Endothelial cell of umbilical vein (primary cell): Measurements from ENCODE around the gene DOCK7. TPM values are rescaled to one million over a fixed set of nuclear protein-coding genes. Genes with fewer than 3 reads are reported as not detected.

Experiments used
- BruUV-seq: library from RNA; stranded (reverse); fragments of 400-500 nt; replicated peaks from 2 replicates; lab custom pipeline; 2021; lab: Mats Ljungman, UMichigan
- CTCF ChIA-PET: fragments of 300-600, 350-600 bp; sonication (Branson Sonifier 250); formaldehyde crosslinking; loops from one replicate; lab custom pipeline; 2021; ENCODE audit warnings: antibody characterized with exemption, inconsistent platforms; lab: Charles Lee
- POLR2A ChIA-PET: fragments of 300-600, 350-600 bp; sonication (Branson Sonifier 250); formaldehyde crosslinking; loops from one replicate; lab custom pipeline; 2021; ENCODE audit warnings: antibody characterized with exemption, inconsistent platforms; lab: Charles Lee
- DNase-seq: peaks from one replicate; pipeline ENCODE4 v3.0.0-alpha.2; 2011; ENCODE audit warnings: low read depth, low spot score
- FAIRE-seq: peaks from 2 replicates; lab custom pipeline; 2011; peaks lifted over from hg19 to GRCh38; lab: Jason Lieb, UNC
- H2AFZ ChIP-seq: 2 replicates; pipeline ENCODE4 v1.6.0; 2012; ENCODE audit warnings: low read depth, low read length, control low read depth, inconsistent platforms
- H3K27ac ChIP-seq: 2 replicates; pipeline ENCODE4 v1.5.1; 2011; ENCODE audit warnings: low read depth, mild to moderate bottlenecking, control low read depth, low read length, moderate library complexity; ENCODE audit not compliant: insufficient read depth
- H3K27me3 ChIP-seq, 2 experiments: 2 replicates each; pipeline versions ENCODE4 v1.6.0 to v1.6.1; 2011; ENCODE audit warnings: low read length in 2 of 2, mixed read lengths in 1 of 2; ENCODE audit not compliant: control insufficient read depth in 2 of 2, insufficient read depth in 2 of 2
- H3K36me3 ChIP-seq, 2 experiments: 2 replicates in 1 of 2; 3 replicates in 1 of 2; pipeline ENCODE4 v1.5.1; 2011; ENCODE audit warnings: low read length in 2 of 2, mild to moderate bottlenecking in 1 of 2, moderate library complexity in 1 of 2; ENCODE audit not compliant: control insufficient read depth in 2 of 2, insufficient read depth in 2 of 2; ENCODE audit errors: extremely low read depth in 1 of 2
- H3K4me1 ChIP-seq: 3 replicates; pipeline ENCODE4 v1.5.1; 2011; ENCODE audit warnings: mild to moderate bottlenecking, low read length; ENCODE audit not compliant: control insufficient read depth, insufficient read depth; ENCODE audit errors: extremely low read depth
- H3K4me2 ChIP-seq: 2 replicates; pipeline ENCODE4 v1.6.1; 2011; ENCODE audit warnings: low read length, control low read depth, mixed read lengths; ENCODE audit not compliant: insufficient read depth
- H3K4me3 ChIP-seq, 3 experiments: fragments of 200-600 bp in 1 of 3; sonication (generic), shearing (Covaris generic) in 1 of 3; replicated peaks in 1 of 3; 2 replicates each; pipeline ENCODE4 v1.5.1; 2011 to 2016; ENCODE audit warnings: control low read depth in 3 of 3, low read length in 3 of 3, mild to moderate bottlenecking in 2 of 3, inconsistent platforms in 1 of 3, low read depth in 1 of 3, moderate library complexity in 1 of 3; ENCODE audit not compliant: insufficient read depth in 1 of 3
- H3K79me2 ChIP-seq: 2 replicates; pipeline ENCODE4 v1.6.0; 2012; ENCODE audit warnings: low read length, inconsistent platforms; ENCODE audit not compliant: control insufficient read depth, insufficient read depth
- H3K9ac ChIP-seq: replicated peaks from 2 replicates; pipeline ENCODE3; 2011; ENCODE audit warnings: low read length, control low read depth; ENCODE audit not compliant: insufficient read depth; ENCODE audit errors: extremely low read depth
- H3K9me1 ChIP-seq: replicated peaks from 3 replicates; pipeline ENCODE4 v1.6.0; 2011; ENCODE audit warnings: mild to moderate bottlenecking, low read length; ENCODE audit not compliant: control insufficient read depth, insufficient read depth; ENCODE audit errors: extremely low read depth
- H3K9me3 ChIP-seq: replicated peaks from 2 replicates; pipeline ENCODE4 v1.5.1; 2012; ENCODE audit warnings: low read length, inconsistent platforms; ENCODE audit not compliant: control insufficient read depth, insufficient read depth
- H4K20me1 ChIP-seq: replicated peaks from 2 replicates; pipeline ENCODE3; 2011; ENCODE audit warnings: mild to moderate bottlenecking, low read length; ENCODE audit not compliant: control insufficient read depth, insufficient read depth; ENCODE audit errors: extremely low read depth
- CTCF ChIP-seq, 2 donors: IDR thresholded peaks; 1 replicate in 1 of 2; 2 replicates in 1 of 2; pipeline ENCODE4 v1.5.1; 2011; ENCODE audit warnings: low read length in 2 of 2, mild to moderate bottlenecking in 2 of 2, moderate library complexity in 2 of 2, control low read depth in 1 of 2, inconsistent platforms in 1 of 2, low read depth in 1 of 2; ENCODE audit not compliant: insufficient read depth in 1 of 2; ENCODE audit errors: extremely low read depth in 1 of 2
- EZH2 ChIP-seq: IDR thresholded peaks from 2 replicates; pipeline ENCODE4 v1.6.1; 2012; ENCODE audit warnings: borderline replicate concordance, low read depth, mild to moderate bottlenecking, moderate library complexity, low read length, inconsistent platforms; ENCODE audit not compliant: severe bottlenecking
- FOS ChIP-seq: IDR thresholded peaks from 2 replicates; pipeline ENCODE4 v1.6.1; 2011; ENCODE audit warnings: mild to moderate bottlenecking, low read length, moderate library complexity, borderline replicate concordance; ENCODE audit not compliant: insufficient read depth
- GATA2 ChIP-seq: IDR thresholded peaks from 2 replicates; pipeline ENCODE4 v1.7.0; 2011; ENCODE audit warnings: low read depth, mild to moderate bottlenecking, moderate library complexity, mixed read lengths, low read length; ENCODE audit not compliant: insufficient read length, insufficient read depth
- JUN ChIP-seq: IDR thresholded peaks from 2 replicates; pipeline ENCODE4 v1.6.1; 2011; ENCODE audit warnings: borderline replicate concordance, low read depth; ENCODE audit not compliant: insufficient read length, insufficient read depth
- MAX ChIP-seq: IDR thresholded peaks from 2 replicates; pipeline ENCODE4 v1.6.1; 2011; ENCODE audit not compliant: insufficient read depth, insufficient read length
- MYC ChIP-seq: IDR thresholded peaks from one replicate; pipeline ENCODE4 v1.6.1; 2011; ENCODE audit warnings: mild to moderate bottlenecking, low read depth, low read length
- POLR2A ChIP-seq: IDR thresholded peaks from 2 replicates; pipeline ENCODE4 v1.6.1; 2012; ENCODE audit warnings: low read depth, mild to moderate bottlenecking, control low read depth, low read length
- POLR2AphosphoS5 ChIP-seq: IDR thresholded peaks from 2 replicates; pipeline ENCODE4 v1.6.1; 2012; ENCODE audit warnings: low read depth, mild to moderate bottlenecking, control low read depth, low read length, moderate library complexity; ENCODE audit not compliant: insufficient read depth
- dilution Hi-C: fragments of 300-500 bp; cut with MboI; formaldehyde crosslinking; loops from one replicate; pipeline ENCODE4 v1.15.0; 2019; ENCODE audit warnings: low sequenced_read_pairs; ENCODE audit not compliant: extremely low pct_ligation_motif_present
- intact Hi-C: fragments of 100-400 bp; cut with micrococcal nuclease; formaldehyde crosslinking; loops from one replicate; pipeline ENCODE4 v1.10.0; 2022
- polyA plus RNA-seq, 4 experiments: library from polyadenylated mRNA; depleted of rRNA in 3 of 4; stranded (reverse) in 3 of 4; unstranded in 1 of 4; fragments of >200 nt; gene quantifications; 2 replicates each; pipeline versions ENCODE4 v1.2.1 to v1.2.3, GENCODE V29; 2011 to 2012; ENCODE audit warnings: missing spikeins in 1 of 4
- total RNA-seq: library from RNA; stranded (reverse); gene quantifications from 2 replicates; pipeline ENCODE4 v1.2.3, GENCODE V29; 2021

Gene DOCK7
- total and polyA plus RNA-seq, 2 donors (not counting 3 experiments of a cell fraction or from before 2014, with no cell fraction given): 9.4 to 31.9 TPM

GRCh38 chr1:62492521-62492920 is 195.7 kb downstream of the DOCK7 start:
- H3K9ac ChIP-seq: no peak overlapping the region
- FAIRE-seq (no peak), DNase-seq (no peak)
- no peak overlapping the region for H2AFZ ChIP-seq
- no peaks in the 10 kb centered on the region for H3K9me3 ChIP-seq
- no peaks in the 10 kb centered on the region for H4K20me1 ChIP-seq
- no peaks in the 10 kb centered on the region for H3K79me2 ChIP-seq
- ChIA-PET CTCF (no interaction called here), POLR2A (no interaction called here)
- BruUV-seq: no TSS peak
- no peaks in the 10 kb centered on the region for H3K9me1 ChIP-seq
- H3K27ac ChIP-seq: no peak overlapping the region
- dilution Hi-C loops: no loop called here
- H3K4me2 ChIP-seq: no peak overlapping the region
- H3K4me1 ChIP-seq: no peaks in the 10 kb centered on the region
- intact Hi-C loops: no loop called here
- H3K36me3 ChIP-seq: peaks cover 0 to 2% of the 10 kb centered on the region in 2 experiments
- no peaks in the 10 kb centered on the region for H3K27me3 ChIP-seq
- TF ChIP-seq FOS: no peak
- no peak for TF ChIP-seq MAX
- TF ChIP-seq EZH2: no peak
- TF ChIP-seq GATA2: no peak
- no peak for TF ChIP-seq CTCF (IDR thresholded peaks at IDR 0.05; ENCODE audit: extremely low read depth in 1 of 2, insufficient read depth in 1 of 2, low read depth in 1 of 2, low read length in 2 of 2)
- no peak for TF ChIP-seq JUN
- TF ChIP-seq MYC: no peak
- no peak for TF ChIP-seq POLR2AphosphoS5
- no peak for TF ChIP-seq POLR2A
- H3K4me3 ChIP-seq: no peak overlapping the region
